CD4-positive, alpha-beta T cell treated with Interferon alpha-2 for 1 hour (primary cell): Measurements from ENCODE around the gene CATSPERB.
"Not testable (repeated sequence)": the region's sequence is repeated elsewhere in the genome, so short reads cannot be mapped to it uniquely, and the experiment has no call there.

Source experiments
- DNase-seq, 2 donors: peaks; one replicate each; pipeline ENCODE4 v3.0.0-alpha.2; 2020 to 2022

The CATSPERB gene

GRCh38 chr14:91573894-91574837 is 157.7 kb downstream of the CATSPERB start:
- peak; percentile 57 to 70 for DNase-seq

DNA sequence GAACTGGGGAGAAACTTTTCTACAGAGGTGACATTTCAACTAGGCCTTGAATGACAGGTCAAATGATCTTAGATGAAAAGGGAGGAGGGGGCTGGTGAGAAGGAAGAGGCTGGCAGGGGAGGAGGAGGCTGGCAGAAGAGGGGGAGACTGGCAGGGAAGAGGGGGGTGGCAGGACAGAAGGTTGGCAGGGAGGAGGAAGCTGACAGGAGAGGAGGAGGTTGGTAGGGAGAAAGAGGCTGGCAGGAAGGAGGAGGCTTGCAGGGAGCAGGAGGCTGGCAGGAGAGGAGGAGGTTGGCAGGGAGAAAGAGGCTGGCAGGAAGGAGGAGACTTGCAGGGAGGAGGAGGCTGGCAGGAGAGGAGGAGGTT is 158.4 kb downstream of the CATSPERB start:
- DNase-seq, result no peak

GRCh38 chr14:91570021-91570420 is 161.9 kb downstream of the CATSPERB start:
- no peak for DNase-seq

GRCh38 chr14:91569301-91569700 is 162.6 kb downstream of the CATSPERB start:
- DNase-seq, result no peak

GRCh38 chr14:91568626-91569025 is 163.3 kb downstream of the CATSPERB start:
- DNase-seq, result no peak

- DNase-seq, result not testable (repeated sequence)
These were observed 164.1 kb downstream of the CATSPERB start for GRCh38 chr14:91567827-91568226.

- DNase-seq, result no peak
These were observed 176.4 kb downstream of the CATSPERB start for GRCh38 chr14:91555531-91555930.

DNA sequence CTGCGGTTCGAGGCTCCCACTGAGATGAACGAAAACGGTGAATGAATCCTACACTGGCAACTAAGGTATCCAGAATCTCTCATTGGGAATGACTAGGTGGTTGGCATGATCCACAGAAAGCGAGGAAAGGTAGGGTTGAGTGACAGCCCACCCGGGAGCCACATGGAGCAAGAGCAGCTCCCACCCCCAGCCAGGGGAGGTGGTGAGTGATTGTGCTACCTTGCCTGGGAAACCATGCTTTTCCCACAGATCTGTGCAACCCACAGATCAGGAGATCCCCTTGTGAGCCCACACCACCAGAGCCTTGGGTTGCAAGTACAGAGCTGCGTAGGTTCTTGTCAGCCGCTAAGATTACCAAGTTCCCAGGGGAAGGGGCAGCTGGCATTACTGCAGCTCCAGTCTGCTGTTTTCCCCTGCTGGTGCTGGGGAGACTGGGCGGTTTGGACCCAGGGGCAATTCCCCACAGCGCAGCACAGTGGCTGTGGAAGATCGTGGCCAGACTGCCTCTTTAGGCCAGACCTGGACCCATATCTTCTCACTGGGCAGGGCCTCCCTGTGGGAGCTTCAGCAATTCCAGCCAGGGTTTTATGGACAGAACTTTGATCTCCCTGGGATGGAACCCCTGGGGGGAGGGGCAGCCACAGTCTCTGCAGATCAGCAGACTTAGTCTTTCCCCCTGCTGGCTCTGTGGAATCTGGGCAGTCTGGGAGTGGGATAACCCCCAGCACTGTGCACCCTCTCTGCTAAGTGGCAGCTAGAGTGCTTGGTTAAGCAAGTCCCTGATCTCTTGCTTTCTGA is 177.2 kb downstream of the CATSPERB start:
- no peak for DNase-seq

DNA sequence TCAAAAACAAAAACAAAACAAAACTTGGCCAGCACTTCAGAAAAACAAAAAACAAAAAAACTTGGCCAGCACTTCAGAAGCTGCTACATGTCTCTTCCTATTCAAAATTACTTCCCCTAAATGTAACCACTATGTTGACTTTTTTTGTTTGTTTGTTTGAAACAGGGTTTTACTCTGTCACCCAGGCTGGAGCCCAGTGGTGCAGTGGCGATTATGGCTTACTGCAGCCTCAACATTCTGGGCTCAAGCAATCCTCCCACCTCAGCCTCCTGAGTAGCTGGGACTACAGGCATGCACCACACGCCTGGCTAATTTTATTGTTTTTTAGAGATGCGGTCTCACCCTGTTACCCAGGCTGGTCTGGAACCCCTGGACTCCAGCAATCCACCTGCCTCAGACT is 183.8 kb downstream of the CATSPERB start:
- DNase-seq, result no peak

DNA sequence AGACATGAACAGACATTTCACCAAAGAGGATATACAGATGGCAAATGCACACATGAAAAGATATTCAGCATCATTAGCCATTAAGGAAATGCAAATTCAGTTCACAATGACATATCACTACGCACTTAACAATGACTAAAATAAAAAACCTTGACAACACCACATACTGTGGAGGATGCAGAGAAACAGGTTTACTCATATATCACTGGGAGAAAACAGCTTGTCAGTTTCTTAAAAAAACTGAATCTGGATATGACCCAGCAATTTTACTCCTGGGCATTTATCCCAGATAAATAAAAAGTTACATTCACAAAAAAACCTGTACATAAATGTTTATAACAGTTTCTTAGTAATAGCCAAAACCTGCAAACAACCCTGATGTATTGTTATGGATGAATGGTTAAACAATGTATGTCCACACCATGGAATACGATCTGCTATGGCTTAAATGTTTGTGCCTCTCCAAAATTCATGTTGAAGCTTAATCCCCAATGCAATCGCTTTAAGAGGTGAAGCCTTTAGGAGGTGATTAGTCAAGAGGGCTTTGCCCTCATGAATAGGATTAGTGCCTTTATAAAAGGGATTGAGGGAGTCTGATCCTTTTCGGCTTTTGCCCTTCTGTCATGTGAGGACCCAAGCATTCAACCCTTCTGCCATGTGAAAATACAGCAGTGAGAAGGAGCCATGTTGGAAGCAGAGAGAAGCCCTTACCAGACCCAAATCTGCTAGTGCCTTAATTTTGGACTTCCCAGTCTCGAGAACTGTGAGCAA is 185.8 kb downstream of the CATSPERB start:
- DNase-seq, result no peak

GRCh38 chr14:91545204-91545603 is 186.7 kb downstream of the CATSPERB start:
- DNase-seq, result no peak

- DNase-seq, result no peak
These were observed 195.6 kb downstream of the CATSPERB start for GRCh38 chr14:91536327-91536726.

DNA sequence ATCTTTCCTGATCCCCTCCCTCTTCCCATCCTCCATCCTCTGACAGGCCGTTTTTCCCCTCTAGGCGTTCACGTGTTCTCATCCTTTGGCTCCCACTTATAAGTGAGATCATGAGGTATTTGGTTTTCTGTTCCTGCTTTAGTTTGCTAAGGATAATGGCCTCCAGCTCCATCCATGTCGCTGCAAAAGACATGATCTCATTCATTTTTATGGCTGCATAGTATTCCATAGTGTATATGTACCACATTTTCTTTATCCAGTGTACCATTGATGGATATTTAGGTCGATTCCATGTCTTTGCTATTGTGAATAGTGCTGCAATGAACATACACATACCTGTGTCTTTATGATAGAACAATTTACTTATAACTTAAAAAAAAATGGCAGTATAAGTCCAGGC is 197.8 kb downstream of the CATSPERB start:
- not testable (repeated sequence) for DNase-seq

DNA sequence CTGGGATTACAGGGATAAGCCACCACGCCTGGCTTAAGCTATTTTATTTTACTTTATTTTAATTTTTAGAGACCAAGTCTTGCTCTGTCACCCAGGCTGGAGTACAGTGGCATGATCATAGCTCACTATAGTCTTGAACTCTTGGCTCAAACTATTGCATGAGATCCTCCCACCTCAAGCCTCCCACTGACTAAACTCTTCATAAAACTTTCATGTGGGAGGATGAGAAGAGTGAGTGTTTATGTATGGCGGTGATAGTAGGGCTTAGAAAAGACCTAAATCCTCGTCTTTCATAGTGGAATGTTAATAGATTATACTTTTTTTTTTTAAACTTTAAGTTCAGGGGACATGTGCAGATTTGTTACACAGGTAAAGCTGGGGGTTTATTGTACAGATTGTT is 198.3 kb downstream of the CATSPERB start:
- no peak for DNase-seq
